ENCODE measurements around the gene GRWD1. TPM values are rescaled to one million over a fixed set of nuclear protein-coding genes. Genes with fewer than 3 reads are reported as not detected.

GRWD1 gene
- total and polyA plus RNA-seq, 10 of the 15 experiments (the other 5 are each of a cell fraction or from before 2014, with no cell fraction given) = 1.4 to 103 (median 30.7) TPM

DNA sequence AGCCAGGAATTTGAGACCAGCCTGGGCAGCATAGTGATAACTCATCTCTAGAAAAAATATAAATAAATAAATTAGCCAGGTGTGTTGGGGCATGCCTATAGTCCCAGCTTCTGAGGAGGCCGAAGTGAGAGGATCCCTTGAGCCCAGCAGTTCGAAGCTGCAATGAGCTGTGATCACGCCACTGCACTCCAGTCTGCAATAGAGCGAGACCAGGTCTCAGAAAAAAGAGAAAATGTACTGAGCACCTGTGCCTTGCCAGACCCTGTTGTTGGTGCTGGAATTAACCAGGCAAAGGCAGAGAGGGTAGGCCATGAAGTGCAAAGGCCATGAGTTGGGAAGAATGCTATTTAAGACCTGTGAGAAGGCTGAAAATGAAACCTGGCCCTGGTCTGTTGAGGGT, 26.1 kb downstream of the GRWD1 start (continued):
- TF ChIP-seq, protein P1, sequence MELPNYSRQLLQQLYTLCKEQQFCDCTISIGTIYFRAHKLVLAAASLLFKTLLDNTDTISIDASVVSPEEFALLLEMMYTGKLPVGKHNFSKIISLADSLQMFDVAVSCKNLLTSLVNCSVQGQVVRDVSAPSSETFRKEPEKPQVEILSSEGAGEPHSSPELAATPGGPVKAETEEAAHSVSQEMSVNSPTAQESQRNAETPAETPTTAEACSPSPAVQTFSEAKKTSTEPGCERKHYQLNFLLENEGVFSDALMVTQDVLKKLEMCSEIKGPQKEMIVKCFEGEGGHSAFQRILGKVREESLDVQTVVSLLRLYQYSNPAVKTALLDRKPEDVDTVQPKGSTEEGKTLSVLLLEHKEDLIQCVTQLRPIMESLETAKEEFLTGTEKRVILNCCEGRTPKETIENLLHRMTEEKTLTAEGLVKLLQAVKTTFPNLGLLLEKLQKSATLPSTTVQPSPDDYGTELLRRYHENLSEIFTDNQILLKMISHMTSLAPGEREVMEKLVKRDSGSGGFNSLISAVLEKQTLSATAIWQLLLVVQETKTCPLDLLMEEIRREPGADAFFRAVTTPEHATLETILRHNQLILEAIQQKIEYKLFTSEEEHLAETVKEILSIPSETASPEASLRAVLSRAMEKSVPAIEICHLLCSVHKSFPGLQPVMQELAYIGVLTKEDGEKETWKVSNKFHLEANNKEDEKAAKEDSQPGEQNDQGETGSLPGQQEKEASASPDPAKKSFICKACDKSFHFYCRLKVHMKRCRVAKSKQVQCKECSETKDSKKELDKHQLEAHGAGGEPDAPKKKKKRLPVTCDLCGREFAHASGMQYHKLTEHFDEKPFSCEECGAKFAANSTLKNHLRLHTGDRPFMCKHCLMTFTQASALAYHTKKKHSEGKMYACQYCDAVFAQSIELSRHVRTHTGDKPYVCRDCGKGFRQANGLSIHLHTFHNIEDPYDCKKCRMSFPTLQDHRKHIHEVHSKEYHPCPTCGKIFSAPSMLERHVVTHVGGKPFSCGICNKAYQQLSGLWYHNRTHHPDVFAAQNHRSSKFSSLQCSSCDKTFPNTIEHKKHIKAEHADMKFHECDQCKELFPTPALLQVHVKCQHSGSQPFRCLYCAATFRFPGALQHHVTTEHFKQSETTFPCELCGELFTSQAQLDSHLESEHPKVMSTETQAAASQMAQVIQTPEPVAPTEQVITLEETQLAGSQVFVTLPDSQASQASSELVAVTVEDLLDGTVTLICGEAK (IDR thresholded peaks at IDR 0.05; ENCODE audit: borderline replicate concordance) = no peak

DNA sequence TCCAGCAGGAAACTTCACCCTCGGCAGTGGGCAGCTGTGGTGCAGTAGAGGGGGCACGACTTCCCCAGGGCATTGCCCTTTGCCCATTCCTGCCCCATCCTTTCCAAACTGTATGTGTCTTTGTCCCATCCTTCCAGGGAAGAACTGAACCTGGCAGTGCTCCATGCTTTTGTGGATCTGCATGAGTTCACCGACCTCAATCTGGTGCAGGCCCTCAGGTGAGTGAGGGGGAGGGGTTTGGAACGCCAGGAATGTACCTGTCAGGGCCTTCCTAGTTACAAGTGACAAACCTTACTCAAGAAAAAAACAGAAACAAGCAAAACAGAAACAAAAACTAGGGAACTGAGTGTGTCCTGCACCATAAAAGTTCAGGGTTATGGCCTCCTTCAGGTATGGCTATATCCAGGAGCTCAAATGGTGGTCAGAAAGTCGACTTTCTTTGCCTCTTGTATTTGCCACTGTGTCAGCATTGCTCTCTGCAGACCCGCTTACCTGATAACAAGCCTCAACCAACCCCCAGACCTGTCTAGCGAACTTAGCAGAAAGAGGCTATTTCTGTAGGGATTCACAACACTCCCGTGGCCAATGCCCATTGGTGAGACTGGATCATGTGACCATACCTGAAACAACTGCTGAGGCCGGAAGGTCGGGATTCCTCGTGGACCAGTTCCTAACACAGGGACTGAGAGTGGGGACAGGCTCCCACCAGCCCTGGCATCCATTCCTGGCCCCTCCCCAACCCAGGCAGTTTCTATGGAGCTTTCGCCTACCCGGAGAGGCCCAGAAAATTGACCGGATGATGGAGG, 27.6 kb downstream of the GRWD1 start:
- DNase-seq (ENCODE audit: low read depth, low spot score) (no peak), ATAC-seq (no peak), FAIRE-seq (no peak)
- ChIA-PET CTCF (interaction anchor here (5.0 kb wide), 1 partner anchor 16 kb away, joined by 27 read pairs; no protein-coding TSS in a partner anchor), RAD21 (ENCODE audit: unreplicated experiment) (no interaction called here), SMC1A (ENCODE audit: uncharacterized antibody, unreplicated experiment) (no interaction called here), POLR2A (no interaction called here)
- BruUV-seq (replicated peaks) = no TSS peak
- H3K79me2 ChIP-seq (ENCODE audit: control insufficient read depth, insufficient read depth, low read length) = peaks cover 9% of the 10 kb centered on the region
- no peak overlapping the region for H3K27ac ChIP-seq (ENCODE audit: control insufficient read depth, insufficient read depth)
- H3K4me3 ChIP-seq = no peak overlapping the region
- no peaks in the 10 kb centered on the region for H3K9me3 ChIP-seq (replicated peaks; ENCODE audit: control insufficient read depth, insufficient read depth, low read length)
- peaks cover 5% of the 10 kb centered on the region; the same call in 1 of the 2 replicates for H3K4me1 ChIP-seq (ENCODE audit: control insufficient read depth, insufficient read depth, low read length)
- intact Hi-C loops (cut with micrococcal nuclease; ENCODE audit: unreplicated experiment) = no loop called here
- TF ChIP-seq, protein P2, sequence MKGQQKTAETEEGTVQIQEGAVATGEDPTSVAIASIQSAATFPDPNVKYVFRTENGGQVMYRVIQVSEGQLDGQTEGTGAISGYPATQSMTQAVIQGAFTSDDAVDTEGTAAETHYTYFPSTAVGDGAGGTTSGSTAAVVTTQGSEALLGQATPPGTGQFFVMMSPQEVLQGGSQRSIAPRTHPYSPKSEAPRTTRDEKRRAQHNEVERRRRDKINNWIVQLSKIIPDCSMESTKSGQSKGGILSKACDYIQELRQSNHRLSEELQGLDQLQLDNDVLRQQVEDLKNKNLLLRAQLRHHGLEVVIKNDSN (IDR thresholded peaks at IDR 0.05; ENCODE audit: borderline replicate concordance, extremely low read length, insufficient read depth, low read depth, low read length) = peak; percentile 2
- no peak for TF ChIP-seq ZNF384 (IDR thresholded peaks at IDR 0.05; ENCODE audit: borderline replicate concordance, low read depth, low read length)
- no peak for TF ChIP-seq CHD4 (IDR thresholded peaks at IDR 0.05)
- TF ChIP-seq, protein P3, sequence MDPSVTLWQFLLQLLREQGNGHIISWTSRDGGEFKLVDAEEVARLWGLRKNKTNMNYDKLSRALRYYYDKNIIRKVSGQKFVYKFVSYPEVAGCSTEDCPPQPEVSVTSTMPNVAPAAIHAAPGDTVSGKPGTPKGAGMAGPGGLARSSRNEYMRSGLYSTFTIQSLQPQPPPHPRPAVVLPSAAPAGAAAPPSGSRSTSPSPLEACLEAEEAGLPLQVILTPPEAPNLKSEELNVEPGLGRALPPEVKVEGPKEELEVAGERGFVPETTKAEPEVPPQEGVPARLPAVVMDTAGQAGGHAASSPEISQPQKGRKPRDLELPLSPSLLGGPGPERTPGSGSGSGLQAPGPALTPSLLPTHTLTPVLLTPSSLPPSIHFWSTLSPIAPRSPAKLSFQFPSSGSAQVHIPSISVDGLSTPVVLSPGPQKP (IDR thresholded peaks at IDR 0.05; ENCODE audit: low read depth, low read length) = no peak
- H2AFZ ChIP-seq (ENCODE audit: control insufficient read depth, low read depth, low read length) = no peak overlapping the region
- H4K20me1 ChIP-seq (ENCODE audit: control insufficient read depth, insufficient read depth) = peaks cover 3% of the 10 kb centered on the region; the same call in 1 of the 2 replicates
- WGBS (ENCODE audit: insufficient coverage, insufficient replicate concordance, low lambda C conversion rate, missing lambda C conversion rate) = 91% methylated on average over 13 of the region's 14 CpGs
- in situ Hi-C loops (cut with MboI) = no loop called here
- H3K4me2 ChIP-seq (ENCODE audit: control insufficient read depth, insufficient read depth) = no peak overlapping the region
- H3K36me3 ChIP-seq (ENCODE audit: control insufficient read depth in 2 of 2, insufficient read depth in 2 of 2, low read length in 1 of 2) = peaks cover 4 to 13% of the 10 kb centered on the region in 2 experiments; a peak in 3 of 4 replicates
- no peak overlapping the region for H3K9ac ChIP-seq (ENCODE audit: control insufficient read depth, insufficient read depth, low read length)
- no peaks in the 10 kb centered on the region for H3K27me3 ChIP-seq (replicated peaks in 1 of 2; ENCODE audit: control insufficient read depth in 2 of 2, insufficient read depth in 2 of 2, low read length in 1 of 2)

Measured in GM12878 (cell line).